ENCODE results near the gene TNC.

DNA sequence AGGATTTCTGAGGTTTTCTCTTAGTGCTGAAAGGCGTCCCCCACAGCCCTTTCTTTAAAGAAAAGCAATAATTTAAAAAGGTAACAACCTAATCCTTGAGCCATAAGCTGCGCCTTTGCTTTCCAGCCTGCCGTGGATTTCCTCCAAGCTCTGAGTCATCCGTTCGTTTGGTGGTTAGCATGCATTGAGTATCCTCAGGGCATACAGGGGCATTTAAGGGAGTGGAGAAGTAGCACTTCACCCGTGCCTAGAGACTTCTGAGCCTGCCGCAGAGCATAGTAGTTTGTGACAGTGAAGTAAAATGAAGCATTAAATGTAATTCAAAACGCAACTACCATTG lies 892 bp upstream of the TNC start:
- TF ChIP-seq POLR2A (IDR thresholded peaks at IDR 0.05), result no peak
- TF ChIP-seq, protein P1, sequence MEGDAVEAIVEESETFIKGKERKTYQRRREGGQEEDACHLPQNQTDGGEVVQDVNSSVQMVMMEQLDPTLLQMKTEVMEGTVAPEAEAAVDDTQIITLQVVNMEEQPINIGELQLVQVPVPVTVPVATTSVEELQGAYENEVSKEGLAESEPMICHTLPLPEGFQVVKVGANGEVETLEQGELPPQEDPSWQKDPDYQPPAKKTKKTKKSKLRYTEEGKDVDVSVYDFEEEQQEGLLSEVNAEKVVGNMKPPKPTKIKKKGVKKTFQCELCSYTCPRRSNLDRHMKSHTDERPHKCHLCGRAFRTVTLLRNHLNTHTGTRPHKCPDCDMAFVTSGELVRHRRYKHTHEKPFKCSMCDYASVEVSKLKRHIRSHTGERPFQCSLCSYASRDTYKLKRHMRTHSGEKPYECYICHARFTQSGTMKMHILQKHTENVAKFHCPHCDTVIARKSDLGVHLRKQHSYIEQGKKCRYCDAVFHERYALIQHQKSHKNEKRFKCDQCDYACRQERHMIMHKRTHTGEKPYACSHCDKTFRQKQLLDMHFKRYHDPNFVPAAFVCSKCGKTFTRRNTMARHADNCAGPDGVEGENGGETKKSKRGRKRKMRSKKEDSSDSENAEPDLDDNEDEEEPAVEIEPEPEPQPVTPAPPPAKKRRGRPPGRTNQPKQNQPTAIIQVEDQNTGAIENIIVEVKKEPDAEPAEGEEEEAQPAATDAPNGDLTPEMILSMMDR (IDR thresholded peaks at IDR 0.05), result no peak

All from stomach (tissue), 4 donors.